Measurements from ENCODE around the gene NSG1.

The NSG1 gene

DNA sequence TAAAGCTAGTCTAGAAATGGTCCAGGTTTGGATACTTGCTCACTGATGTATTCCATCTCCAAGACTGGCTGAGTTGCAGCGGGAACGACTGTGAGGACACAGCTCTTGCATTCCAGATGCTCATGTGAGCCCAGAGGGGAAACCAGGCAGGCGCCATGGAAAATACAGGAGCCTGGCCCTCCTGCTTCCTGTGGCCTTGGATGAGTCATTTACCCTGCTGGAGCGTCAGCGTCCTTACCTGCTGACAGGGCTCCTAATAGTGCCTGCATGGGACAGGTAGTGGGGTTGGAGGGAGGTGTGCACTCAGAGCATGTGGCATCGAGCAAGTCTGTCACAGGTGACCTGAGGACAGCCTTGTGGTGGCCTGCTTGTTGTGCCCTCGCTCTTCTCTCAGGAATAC is 69.4 kb downstream of the NSG1 start:
- DNase-seq (ENCODE audit: low read depth in 1 of 2, low spot score in 1 of 2): no peak
- Histone ChIP-seq H3K27ac (replicated peaks) (no peak overlapping the region), H3K4me3 (replicated peaks; ENCODE audit: insufficient read depth, low read length) (no peak overlapping the region), H3K27me3 (ENCODE audit: insufficient read depth, poor library complexity, severe bottlenecking) (no peaks in the 10 kb centered on the region)
- TF ChIP-seq POLR2AphosphoS5 (IDR thresholded peaks at IDR 0.05; ENCODE audit: low read depth): no peak
- TF ChIP-seq, protein P1, sequence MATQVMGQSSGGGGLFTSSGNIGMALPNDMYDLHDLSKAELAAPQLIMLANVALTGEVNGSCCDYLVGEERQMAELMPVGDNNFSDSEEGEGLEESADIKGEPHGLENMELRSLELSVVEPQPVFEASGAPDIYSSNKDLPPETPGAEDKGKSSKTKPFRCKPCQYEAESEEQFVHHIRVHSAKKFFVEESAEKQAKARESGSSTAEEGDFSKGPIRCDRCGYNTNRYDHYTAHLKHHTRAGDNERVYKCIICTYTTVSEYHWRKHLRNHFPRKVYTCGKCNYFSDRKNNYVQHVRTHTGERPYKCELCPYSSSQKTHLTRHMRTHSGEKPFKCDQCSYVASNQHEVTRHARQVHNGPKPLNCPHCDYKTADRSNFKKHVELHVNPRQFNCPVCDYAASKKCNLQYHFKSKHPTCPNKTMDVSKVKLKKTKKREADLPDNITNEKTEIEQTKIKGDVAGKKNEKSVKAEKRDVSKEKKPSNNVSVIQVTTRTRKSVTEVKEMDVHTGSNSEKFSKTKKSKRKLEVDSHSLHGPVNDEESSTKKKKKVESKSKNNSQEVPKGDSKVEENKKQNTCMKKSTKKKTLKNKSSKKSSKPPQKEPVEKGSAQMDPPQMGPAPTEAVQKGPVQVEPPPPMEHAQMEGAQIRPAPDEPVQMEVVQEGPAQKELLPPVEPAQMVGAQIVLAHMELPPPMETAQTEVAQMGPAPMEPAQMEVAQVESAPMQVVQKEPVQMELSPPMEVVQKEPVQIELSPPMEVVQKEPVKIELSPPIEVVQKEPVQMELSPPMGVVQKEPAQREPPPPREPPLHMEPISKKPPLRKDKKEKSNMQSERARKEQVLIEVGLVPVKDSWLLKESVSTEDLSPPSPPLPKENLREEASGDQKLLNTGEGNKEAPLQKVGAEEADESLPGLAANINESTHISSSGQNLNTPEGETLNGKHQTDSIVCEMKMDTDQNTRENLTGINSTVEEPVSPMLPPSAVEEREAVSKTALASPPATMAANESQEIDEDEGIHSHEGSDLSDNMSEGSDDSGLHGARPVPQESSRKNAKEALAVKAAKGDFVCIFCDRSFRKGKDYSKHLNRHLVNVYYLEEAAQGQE (IDR thresholded peaks at IDR 0.05; ENCODE audit: insufficient replicate concordance, low read depth): no peak
- TF ChIP-seq SPI1 (IDR thresholded peaks at IDR 0.05; ENCODE audit: borderline replicate concordance, low read depth): no peak
- TF ChIP-seq GABPA (IDR thresholded peaks at IDR 0.05; ENCODE audit: low read depth): no peak
- TF ChIP-seq, protein P2, sequence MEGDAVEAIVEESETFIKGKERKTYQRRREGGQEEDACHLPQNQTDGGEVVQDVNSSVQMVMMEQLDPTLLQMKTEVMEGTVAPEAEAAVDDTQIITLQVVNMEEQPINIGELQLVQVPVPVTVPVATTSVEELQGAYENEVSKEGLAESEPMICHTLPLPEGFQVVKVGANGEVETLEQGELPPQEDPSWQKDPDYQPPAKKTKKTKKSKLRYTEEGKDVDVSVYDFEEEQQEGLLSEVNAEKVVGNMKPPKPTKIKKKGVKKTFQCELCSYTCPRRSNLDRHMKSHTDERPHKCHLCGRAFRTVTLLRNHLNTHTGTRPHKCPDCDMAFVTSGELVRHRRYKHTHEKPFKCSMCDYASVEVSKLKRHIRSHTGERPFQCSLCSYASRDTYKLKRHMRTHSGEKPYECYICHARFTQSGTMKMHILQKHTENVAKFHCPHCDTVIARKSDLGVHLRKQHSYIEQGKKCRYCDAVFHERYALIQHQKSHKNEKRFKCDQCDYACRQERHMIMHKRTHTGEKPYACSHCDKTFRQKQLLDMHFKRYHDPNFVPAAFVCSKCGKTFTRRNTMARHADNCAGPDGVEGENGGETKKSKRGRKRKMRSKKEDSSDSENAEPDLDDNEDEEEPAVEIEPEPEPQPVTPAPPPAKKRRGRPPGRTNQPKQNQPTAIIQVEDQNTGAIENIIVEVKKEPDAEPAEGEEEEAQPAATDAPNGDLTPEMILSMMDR (IDR thresholded peaks at IDR 0.05; ENCODE audit: insufficient read depth, low read length): no peak

DNA sequence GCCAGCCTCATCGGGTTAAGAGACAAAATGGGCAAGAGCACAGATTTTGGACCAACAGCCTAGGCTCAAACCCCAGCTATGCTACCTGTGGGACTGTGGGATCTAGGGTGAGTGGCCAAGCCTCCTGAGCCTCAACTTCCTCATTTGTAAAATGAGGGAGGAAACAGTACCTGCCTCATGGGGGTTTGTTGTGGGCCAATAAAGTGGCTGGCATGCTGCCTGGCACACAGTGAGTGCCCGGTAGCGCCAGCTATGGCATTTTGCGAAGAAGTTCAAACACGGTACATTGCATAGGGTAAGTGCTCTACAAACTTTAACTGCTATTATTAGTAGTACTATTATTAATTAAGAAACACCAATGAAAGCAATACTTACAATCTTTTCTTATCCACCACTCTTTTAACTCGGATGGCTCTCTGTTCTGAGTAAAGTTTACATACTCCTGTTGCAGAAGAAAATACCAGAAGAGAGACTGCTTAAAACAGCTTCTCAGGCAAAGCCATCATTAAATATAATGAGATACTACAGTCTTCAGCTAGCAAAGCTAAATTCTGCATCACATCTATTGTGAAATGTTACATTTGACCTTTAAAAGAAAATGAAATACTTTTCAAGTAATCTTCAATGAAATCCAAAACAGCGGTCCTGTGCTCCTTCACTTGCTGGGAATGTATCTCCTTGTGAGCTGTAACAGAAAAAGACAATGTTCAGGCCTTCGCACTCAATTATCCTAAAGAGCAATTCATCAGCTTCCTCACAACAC is 70.1 kb downstream of the NSG1 start:
- TF ChIP-seq POLR2AphosphoS5 (IDR thresholded peaks at IDR 0.05; ENCODE audit: low read depth) (no peak), GABPA (IDR thresholded peaks at IDR 0.05; ENCODE audit: low read depth) (no peak), SPI1 (IDR thresholded peaks at IDR 0.05; ENCODE audit: borderline replicate concordance, low read depth) (no peak)
- TF ChIP-seq, protein P1 (IDR thresholded peaks at IDR 0.05; ENCODE audit: insufficient replicate concordance, low read depth): no peak
- TF ChIP-seq, protein P2 (IDR thresholded peaks at IDR 0.05; ENCODE audit: insufficient read depth, low read length): no peak
- H3K4me3 ChIP-seq (replicated peaks; ENCODE audit: insufficient read depth, low read length): no peak overlapping the region
- no peak for DNase-seq (ENCODE audit: low read depth in 1 of 2, low spot score in 1 of 2)
- H3K27ac ChIP-seq (replicated peaks): no peak overlapping the region
- H3K27me3 ChIP-seq (ENCODE audit: insufficient read depth, poor library complexity, severe bottlenecking): no peaks in the 10 kb centered on the region

DNA sequence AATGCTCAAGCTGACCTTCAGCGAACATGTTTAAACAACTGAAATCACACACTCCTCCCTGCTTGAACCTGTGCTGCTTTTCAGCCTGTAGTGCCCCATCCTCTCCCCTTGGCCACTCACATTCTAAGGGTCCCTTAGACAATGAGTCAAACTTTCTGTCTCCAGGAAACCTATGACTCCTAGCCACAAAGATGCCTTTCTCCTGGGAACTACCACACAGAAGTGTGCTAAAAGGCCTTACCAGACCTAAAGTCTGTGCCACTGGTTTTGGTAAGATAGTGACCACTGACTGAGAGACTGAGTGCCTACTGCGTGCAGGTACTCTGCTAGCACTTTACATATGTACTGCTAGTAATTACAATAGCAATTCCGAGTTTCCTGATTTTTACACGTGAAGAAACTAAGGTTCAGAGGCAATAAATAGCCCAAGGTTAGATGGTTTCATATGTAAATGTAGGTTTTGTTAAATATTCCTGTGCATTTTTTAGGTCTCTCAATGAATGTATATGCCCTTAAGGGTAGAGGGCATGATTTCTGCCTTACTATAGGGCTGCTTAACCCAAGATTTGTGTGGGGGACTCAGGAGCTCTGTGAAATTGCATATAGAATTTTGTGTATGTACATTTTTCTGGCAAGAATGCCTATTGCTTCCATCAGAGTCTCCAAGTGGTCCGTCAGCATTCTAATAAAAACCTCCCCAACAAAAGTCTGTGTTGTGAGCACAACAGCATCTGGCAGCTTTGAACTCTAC is 71.1 kb downstream of the NSG1 start:
- no peaks in the 10 kb centered on the region for H3K27me3 ChIP-seq (ENCODE audit: insufficient read depth, poor library complexity, severe bottlenecking)
- TF ChIP-seq SPI1 (IDR thresholded peaks at IDR 0.05; ENCODE audit: borderline replicate concordance, low read depth): no peak
- TF ChIP-seq, protein P1 (IDR thresholded peaks at IDR 0.05; ENCODE audit: insufficient replicate concordance, low read depth): no peak
- no peak for DNase-seq (ENCODE audit: low read depth in 1 of 2, low spot score in 1 of 2)
- no peak overlapping the region for H3K27ac ChIP-seq (replicated peaks)
- H3K4me3 ChIP-seq (replicated peaks; ENCODE audit: insufficient read depth, low read length): no peak overlapping the region
